Suppressor macrophage treated with lipopolysaccharide for 1 hour (primary cell): ENCODE results near the gene COG7.

Experiments
- DNase-seq, 3 donors: peaks; one replicate each; pipeline ENCODE4 v3.0.0-alpha.2; 2020 to 2022

COG7 gene

GRCh38 chr16:23355106-23355670, 97.8 kb downstream of the COG7 start:
- DNase-seq, result no peak

- no peak for DNase-seq
These were observed 98.7 kb downstream of the COG7 start for GRCh38 chr16:23354246-23354645.

GRCh38 chr16:23353440-23353839, 99.5 kb downstream of the COG7 start:
- peak in 1 of 3 donors; percentile 3 for DNase-seq

GRCh38 chr16:23351360-23351759, 101.6 kb downstream of the COG7 start:
- DNase-seq, result no peak

- no peak for DNase-seq
These were observed 104.2 kb downstream of the COG7 start for GRCh38 chr16:23348579-23349469.

GRCh38 chr16:23345237-23345636, 107.8 kb downstream of the COG7 start:
- DNase-seq, result no peak

- DNase-seq, result no peak
These were observed 109.1 kb downstream of the COG7 start for GRCh38 chr16:23343643-23344612.

- DNase-seq, result no peak
These were observed 110.8 kb downstream of the COG7 start for GRCh38 chr16:23342083-23342640.

- DNase-seq, result no peak
These were observed 113.2 kb downstream of the COG7 start for GRCh38 chr16:23339787-23340186.
